ENCODE data around the gene KNSTRN.

DNA sequence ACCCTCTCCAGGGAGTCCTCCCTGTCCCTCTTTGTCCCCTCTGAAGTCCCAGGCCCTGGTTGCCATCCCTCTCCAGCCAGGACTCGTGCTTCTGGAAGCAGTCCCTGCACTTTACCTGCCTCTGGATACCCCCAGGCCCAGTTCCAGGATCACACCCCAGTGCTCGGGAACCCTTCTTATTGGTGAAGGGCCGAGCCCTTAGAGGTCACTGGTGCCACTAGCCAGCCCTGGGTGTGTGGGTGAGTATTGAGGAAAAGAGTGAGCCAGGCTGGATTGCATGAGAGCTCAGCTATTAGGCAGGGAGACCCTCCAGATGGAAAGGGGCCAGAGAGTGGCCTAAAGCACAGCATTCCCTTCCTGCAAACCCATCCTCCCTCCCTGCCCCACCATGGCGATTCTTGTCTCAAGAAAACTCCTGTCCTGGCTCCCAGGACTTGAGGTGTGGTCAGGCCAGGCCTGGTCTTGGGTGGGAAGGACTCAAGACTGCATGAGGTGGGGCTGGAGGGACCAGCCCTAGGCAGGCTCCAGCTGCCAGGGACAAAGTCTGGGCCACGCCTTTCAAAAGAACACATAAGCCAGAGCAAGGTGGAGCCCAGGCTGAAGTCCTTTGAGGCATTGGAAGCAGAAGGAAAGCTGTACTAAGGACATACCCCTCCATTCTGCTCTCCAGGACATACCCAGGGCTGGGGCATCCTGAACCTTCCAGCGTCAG, 36.5 kb upstream of the KNSTRN start:
- TF ChIP-seq, protein P1, sequence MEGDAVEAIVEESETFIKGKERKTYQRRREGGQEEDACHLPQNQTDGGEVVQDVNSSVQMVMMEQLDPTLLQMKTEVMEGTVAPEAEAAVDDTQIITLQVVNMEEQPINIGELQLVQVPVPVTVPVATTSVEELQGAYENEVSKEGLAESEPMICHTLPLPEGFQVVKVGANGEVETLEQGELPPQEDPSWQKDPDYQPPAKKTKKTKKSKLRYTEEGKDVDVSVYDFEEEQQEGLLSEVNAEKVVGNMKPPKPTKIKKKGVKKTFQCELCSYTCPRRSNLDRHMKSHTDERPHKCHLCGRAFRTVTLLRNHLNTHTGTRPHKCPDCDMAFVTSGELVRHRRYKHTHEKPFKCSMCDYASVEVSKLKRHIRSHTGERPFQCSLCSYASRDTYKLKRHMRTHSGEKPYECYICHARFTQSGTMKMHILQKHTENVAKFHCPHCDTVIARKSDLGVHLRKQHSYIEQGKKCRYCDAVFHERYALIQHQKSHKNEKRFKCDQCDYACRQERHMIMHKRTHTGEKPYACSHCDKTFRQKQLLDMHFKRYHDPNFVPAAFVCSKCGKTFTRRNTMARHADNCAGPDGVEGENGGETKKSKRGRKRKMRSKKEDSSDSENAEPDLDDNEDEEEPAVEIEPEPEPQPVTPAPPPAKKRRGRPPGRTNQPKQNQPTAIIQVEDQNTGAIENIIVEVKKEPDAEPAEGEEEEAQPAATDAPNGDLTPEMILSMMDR (IDR thresholded peaks at IDR 0.05), result no peak
- TF ChIP-seq ZFX (IDR thresholded peaks at IDR 0.05; ENCODE audit: borderline replicate concordance), result no peak
